ENCODE measurements around the gene CXorf49B.
"Not testable (repeated sequence)": the region's sequence is repeated elsewhere in the genome, so short reads cannot be mapped to it uniquely, and the experiment has no call there.

DNA sequence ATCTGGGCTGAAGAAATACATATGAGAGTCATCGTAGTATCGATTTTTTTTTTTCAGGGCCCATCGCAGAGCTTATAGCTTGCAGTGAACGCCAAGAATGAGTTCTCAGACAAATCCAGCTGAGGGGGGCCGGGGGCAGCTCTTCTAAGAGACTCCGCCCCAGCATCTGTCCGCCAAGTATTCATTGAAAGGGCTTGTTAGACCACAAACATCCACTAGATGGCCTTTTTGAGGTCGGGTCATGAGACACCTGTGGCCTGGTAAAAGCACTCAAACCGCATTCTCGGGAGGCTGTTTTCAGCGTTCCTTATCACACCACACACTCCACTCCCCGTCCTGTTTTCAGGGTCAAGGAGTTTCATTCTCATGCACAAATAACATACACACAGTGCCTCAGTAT lies 15.2 kb downstream of the CXorf49B start:
- TF ChIP-seq, protein P1, sequence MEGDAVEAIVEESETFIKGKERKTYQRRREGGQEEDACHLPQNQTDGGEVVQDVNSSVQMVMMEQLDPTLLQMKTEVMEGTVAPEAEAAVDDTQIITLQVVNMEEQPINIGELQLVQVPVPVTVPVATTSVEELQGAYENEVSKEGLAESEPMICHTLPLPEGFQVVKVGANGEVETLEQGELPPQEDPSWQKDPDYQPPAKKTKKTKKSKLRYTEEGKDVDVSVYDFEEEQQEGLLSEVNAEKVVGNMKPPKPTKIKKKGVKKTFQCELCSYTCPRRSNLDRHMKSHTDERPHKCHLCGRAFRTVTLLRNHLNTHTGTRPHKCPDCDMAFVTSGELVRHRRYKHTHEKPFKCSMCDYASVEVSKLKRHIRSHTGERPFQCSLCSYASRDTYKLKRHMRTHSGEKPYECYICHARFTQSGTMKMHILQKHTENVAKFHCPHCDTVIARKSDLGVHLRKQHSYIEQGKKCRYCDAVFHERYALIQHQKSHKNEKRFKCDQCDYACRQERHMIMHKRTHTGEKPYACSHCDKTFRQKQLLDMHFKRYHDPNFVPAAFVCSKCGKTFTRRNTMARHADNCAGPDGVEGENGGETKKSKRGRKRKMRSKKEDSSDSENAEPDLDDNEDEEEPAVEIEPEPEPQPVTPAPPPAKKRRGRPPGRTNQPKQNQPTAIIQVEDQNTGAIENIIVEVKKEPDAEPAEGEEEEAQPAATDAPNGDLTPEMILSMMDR (IDR thresholded peaks at IDR 0.05 in 8 of 11, conservative IDR thresholded peaks at IDR 0.05 in 3 of 11): not testable (repeated sequence)
- TF ChIP-seq POLR2A (IDR thresholded peaks at IDR 0.05): not testable (repeated sequence)
